HG03460 (cell line): ENCODE results near the gene ZC3H12D.

Source experiments
- ATAC-seq: cut with Tn5 transposase; IDR thresholded peaks from one replicate; pipeline ENCODE4 v1.9.1; 2021; ENCODE audit not compliant: unreplicated experiment

Gene ZC3H12D

DNA sequence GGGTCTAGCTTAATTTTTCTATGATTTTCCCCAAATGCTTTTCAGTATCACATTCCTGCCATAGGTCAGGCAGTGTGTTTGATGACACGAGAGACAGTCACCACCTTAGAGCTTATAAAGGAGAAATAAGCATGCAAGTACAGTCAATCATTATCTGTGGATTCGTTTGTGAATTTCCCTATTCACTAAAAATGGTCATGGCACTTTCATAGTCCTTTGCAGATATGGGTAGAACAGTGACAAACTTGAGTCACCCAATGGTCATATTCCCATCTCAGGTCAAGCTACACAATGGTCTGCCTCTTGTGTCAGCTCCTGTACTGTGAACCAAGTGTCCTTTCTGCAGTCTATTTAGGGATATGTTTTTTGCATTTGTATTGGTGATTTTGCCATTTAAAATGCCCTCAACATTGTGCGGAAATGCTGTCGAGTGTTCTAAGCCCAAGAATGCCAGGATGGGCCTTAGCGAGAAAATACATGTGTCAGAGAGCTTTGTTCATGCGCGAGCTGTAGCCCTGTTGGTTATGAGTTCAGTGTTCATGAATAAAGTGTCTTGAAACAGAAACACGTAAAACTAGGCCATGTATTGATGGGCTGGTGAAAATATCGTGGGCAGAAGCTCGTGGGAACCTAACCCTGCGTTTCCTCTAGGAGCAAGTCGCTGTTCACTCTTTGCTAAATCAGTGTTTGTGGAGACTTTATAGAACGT is 65.0 kb downstream of the ZC3H12D start:
- no peak for ATAC-seq

DNA sequence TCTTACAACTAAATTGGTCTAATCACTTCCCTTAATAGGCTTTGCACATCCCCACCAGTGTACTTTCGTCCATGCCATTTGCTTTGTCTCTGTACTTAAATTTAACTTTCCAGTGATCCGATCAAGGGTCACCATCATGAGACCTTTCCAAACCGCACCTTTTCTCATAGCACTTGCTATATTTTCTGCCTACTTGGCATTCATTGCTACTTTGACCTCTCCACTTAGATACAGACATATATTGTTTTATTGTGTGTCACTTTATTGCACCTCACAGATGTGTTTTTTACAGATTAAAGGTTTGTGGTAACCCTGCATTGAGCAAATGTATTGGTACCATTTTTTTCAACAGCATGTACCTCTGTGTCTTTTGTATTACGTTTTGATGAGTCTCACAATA is 70.0 kb downstream of the ZC3H12D start:
- no peak for ATAC-seq

DNA sequence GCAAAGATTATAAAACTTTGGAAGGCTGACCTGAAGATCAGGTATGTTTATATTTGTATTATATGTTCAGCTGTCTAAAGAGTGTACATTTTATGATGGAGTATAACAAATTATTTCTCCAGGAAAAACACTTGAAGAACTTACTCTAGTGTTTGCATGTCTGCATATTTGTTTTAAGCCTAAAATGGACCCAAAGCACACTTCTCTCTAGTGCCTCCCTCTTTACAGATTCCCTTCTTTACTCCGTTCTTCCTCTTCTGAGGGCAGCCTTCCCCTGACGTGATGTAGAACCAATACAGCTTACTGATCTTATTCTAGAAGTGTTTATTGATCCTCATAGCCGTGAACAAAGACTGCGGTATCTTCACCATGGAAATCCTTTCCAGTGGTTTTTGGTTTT is 70.8 kb downstream of the ZC3H12D start:
- ATAC-seq = no peak

DNA sequence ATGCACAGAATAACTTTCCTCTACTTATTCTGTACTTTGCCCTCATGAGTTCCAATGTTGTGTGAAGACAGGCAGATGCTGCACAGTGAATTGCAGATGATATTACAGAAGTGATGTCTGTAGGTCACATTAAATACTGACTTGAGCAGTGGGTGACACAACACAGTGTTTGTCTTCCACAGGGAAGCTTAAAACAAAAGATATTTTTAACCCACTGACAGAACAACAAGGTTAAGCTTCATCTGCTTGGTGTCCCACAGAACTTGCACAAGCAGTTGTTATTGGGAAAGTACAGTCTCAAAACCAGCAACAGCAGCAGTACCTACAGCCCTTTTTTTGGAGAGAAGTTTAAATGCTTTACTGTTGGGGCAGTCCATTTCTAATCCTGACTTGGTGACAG is 74.3 kb downstream of the ZC3H12D start:
- no peak for ATAC-seq

DNA sequence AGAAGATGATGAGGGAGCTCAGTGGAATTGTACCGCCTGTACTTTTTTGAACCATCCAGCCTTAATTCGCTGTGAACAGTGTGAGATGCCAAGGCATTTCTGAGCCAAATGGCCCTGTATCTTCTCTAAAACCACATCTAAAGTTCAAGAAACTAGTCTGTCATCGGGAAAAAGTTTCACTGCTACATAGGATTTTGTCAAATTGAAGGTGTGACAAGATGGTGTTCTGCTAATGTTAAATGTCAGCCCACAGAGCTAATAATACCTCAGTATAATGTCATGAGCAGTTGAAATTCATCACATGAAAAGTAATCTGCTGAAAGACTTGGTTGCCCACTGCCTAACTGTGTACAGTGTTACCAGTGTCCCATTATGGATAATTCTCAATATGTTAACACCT is 75.2 kb downstream of the ZC3H12D start:
- ATAC-seq = no peak

DNA sequence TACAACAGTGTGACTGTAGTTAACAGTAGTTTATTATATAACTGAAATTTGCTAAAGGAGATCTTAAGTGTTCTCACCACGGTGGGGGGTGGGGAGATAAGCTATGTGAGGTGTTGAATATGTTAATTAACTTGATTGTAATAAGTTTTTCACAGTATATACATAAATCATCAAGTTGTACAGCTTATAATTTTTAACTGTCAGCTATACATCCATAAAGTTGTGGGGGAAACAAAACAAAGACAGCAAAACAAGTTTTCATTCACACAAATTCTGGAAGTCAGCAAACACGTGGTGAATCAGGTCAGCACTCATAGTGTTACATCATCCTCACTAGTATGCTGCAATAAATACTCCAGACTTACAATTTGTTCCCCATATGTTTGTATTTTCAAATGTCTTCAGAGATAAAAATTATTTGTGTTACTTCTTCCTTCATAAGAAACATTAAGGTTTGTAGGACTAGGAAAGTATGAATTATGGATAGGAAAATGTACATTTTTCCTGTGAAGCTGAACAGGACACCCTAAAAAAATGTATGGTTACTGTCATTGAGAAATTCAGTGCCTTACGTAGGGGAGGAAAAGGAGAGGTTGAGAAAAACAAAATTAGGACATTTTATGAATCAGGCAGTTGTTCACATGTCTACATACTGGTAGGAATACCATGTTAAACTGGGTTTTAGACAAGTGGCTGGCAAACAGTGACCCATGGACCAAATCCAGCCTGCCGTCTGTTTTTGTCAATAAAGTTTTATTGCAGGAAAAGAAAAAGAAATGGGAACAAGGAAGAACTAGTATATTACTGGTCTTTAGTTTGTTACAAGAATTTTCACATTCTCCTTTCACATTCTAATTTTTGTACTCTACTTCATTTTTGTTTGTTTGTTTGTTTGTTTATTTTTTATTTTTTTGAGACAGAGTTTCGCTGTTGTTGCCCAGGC is 78.7 kb downstream of the ZC3H12D start:
- ATAC-seq = no peak

DNA sequence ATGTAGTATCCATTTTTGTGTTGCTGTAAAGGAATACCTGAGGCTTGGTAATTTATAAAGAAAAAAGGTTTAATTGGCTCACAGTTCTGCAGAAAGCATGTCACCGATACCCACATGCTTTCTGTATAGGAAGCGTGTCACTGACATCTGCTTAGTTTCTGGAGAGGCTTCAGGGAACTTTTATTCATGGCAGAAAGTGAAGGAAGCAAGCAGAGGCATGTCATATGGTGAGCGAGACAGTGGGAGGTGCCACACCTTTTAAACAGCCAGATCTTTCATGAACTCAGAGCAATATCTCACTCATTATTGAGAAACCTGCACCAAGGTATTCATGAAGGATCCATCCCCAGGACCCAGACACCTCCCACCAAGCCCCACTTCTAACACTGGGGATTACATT is 81.3 kb downstream of the ZC3H12D start:
- no peak for ATAC-seq

DNA sequence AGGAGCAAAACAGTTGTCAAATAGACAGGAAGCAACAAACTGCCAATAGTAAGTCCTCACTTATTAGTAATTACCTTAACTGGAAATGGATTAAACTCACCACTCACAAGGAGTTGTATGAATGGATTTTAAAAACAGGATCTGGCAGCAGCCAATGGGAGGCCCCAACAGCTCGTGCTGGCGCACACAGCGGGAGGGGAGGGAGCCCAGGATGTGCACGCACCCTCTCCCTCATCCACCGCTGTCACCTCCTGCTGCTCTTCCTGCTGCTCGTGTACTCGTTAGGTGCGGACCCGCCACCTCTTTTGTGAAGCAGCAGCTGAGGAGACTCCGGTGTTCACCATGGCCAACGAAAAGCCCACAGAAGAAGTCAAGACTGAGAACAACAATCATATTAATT is 84.8 kb downstream of the ZC3H12D start, which contains the start of gene SUMO4:
TSS of gene SUMO4 (plus strand) at position 213 of the 400 bp plus-strand sequence. CDS start at position 343, 130 bp downstream.
- no peak for ATAC-seq

DNA sequence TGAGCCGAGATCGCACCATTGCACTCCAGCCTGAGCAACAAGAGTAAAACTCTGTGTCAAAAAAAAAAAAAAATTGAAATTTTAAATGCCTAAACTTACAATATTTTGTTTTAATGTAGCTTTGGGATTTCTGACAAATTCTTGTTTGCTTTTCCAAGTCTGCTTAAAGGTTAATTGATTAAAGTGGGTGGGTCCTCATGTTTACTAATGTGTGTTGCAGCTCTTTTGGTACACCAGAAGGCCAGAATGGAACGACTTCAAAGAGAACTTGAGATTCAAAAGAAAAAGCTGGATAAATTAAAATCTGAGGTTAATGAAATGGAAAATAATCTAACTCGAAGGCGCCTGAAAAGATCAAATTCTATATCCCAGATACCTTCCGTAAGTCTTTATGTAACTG is 87.4 kb downstream of the ZC3H12D start:
- no peak for ATAC-seq
